ENCODE data around the gene SNAP47.
A peak's percentile ranks its signal among the peaks of the same experiment; 100 is the strongest.

SNAP47 gene

GRCh38 chr1:227782226-227782625 lies 47.0 kb downstream of the SNAP47 start:
- no peak for TF ChIP-seq CTCF (IDR thresholded peaks at IDR 0.05; ENCODE audit: low read depth, low read length, missing control alignments)
- DNase-seq, result no peak
- H3K4me3 ChIP-seq (ENCODE audit: low read depth, low read length), result no peak overlapping the region
- H3K27me3 ChIP-seq (replicated peaks), result peaks cover 6% of the 10 kb centered on the region
- H3K27ac ChIP-seq, result no peak overlapping the region
- in situ Hi-C loops (cut with HindIII; ENCODE audit: low pct_ligation_motif_present, low sequenced_read_pairs), result no loop called here
- H3K36me3 ChIP-seq (replicated peaks), result no peaks in the 10 kb centered on the region

GRCh38 chr1:227785094-227785804 lies 50.0 kb downstream of the SNAP47 start:
- H3K4me3 ChIP-seq (ENCODE audit: low read depth, low read length), result no peak overlapping the region
- no peaks in the 10 kb centered on the region for H3K36me3 ChIP-seq (replicated peaks)
- in situ Hi-C loops (cut with HindIII; ENCODE audit: low pct_ligation_motif_present, low sequenced_read_pairs), result no loop called here
- DNase-seq, result no peak
- no peak overlapping the region for H3K27ac ChIP-seq
- TF ChIP-seq CTCF (IDR thresholded peaks at IDR 0.05; ENCODE audit: low read depth, low read length, missing control alignments), result no peak
- peaks cover 9% of the 10 kb centered on the region for H3K27me3 ChIP-seq (replicated peaks)

GRCh38 chr1:227785805-227786671 lies 50.8 kb downstream of the SNAP47 start:
- no peak for DNase-seq
- Histone ChIP-seq H3K36me3 (replicated peaks) (no peaks in the 10 kb centered on the region), H3K27me3 (replicated peaks) (peaks cover 9% of the 10 kb centered on the region), H3K4me3 (ENCODE audit: low read depth, low read length) (no peak overlapping the region), H3K27ac (no peak overlapping the region)
- in situ Hi-C loops (cut with HindIII; ENCODE audit: low pct_ligation_motif_present, low sequenced_read_pairs), result no loop called here
- TF ChIP-seq CTCF (IDR thresholded peaks at IDR 0.05; ENCODE audit: low read depth, low read length, missing control alignments), result no peak

- H3K4me3 ChIP-seq (ENCODE audit: low read depth, low read length), result peak overlapping the region; percentile 48
- in situ Hi-C loops (cut with HindIII; ENCODE audit: low pct_ligation_motif_present, low sequenced_read_pairs), result no loop called here
- no peak for DNase-seq
- TF ChIP-seq CTCF (IDR thresholded peaks at IDR 0.05; ENCODE audit: low read depth, low read length, missing control alignments), result no peak
- peaks cover 9% of the 10 kb centered on the region for H3K27me3 ChIP-seq (replicated peaks)
- no peak overlapping the region for H3K27ac ChIP-seq
- no peaks in the 10 kb centered on the region for H3K36me3 ChIP-seq (replicated peaks)
These were observed 51.7 kb downstream of the SNAP47 start for GRCh38 chr1:227786673-227787512.

GRCh38 chr1:227787513-227788270 lies 52.5 kb downstream of the SNAP47 start:
- Histone ChIP-seq H3K4me3 (ENCODE audit: low read depth, low read length) (peak overlapping the region; percentile 48), H3K36me3 (replicated peaks) (no peaks in the 10 kb centered on the region), H3K27ac (no peak overlapping the region), H3K27me3 (replicated peaks) (peaks cover 9% of the 10 kb centered on the region)
- in situ Hi-C loops (cut with HindIII; ENCODE audit: low pct_ligation_motif_present, low sequenced_read_pairs), result no loop called here
- TF ChIP-seq CTCF (IDR thresholded peaks at IDR 0.05; ENCODE audit: low read depth, low read length, missing control alignments), result no peak
- peak; percentile 64 for DNase-seq

Measured in brain microvascular endothelial cell (primary cell).